SK-N-SH (cell line): ENCODE results near the gene CACNA2D1.
"Not testable (repeated sequence)": the region's sequence is repeated elsewhere in the genome, so short reads cannot be mapped to it uniquely, and the experiment has no call there.

Experiments
- EP300 ChIP-seq, 2 experiments: IDR thresholded peaks; 2 replicates each; pipeline versions ENCODE4 v1.4.0 to v1.6.1; 2012; ENCODE audit warnings: borderline replicate concordance in 1 of 2, low read depth in 1 of 2, low read length in 1 of 2
- JUND ChIP-seq: IDR thresholded peaks from 2 replicates; pipeline ENCODE4 v1.4.0; 2012
- MEF2A ChIP-seq: IDR thresholded peaks from 2 replicates; pipeline ENCODE4 v1.4.0; 2012; ENCODE audit warnings: low read depth, borderline replicate concordance
- NFIC ChIP-seq: IDR thresholded peaks from 2 replicates; pipeline ENCODE4 v1.4.0; 2012; ENCODE audit warnings: borderline replicate concordance
- NRF1 ChIP-seq: IDR thresholded peaks from 2 replicates; pipeline ENCODE4 v1.6.1; 2012; ENCODE audit warnings: low read depth, mild to moderate bottlenecking, low read length
- POLR2AphosphoS5 ChIP-seq: IDR thresholded peaks from 2 replicates; pipeline ENCODE4 v1.6.1; 2012; ENCODE audit warnings: low read depth, low read length
- RCOR1 ChIP-seq: fragments of 150-350 bp; IDR thresholded peaks from 2 replicates; pipeline ENCODE4 v1.6.1; 2017; ENCODE audit warnings: antibody characterized with exemption, low read length
- RXRA ChIP-seq: IDR thresholded peaks from 2 replicates; pipeline ENCODE4 v1.4.0; 2012; ENCODE audit warnings: low read depth, mild to moderate bottlenecking, borderline replicate concordance
- SMC3 ChIP-seq: IDR thresholded peaks from 2 replicates; pipeline ENCODE4 v1.6.1; 2012; ENCODE audit warnings: low read depth, low read length, improper control_type of control experiment
- TAF1 ChIP-seq: IDR thresholded peaks from 2 replicates; pipeline ENCODE4 v1.6.1; 2012; ENCODE audit warnings: low read depth, mild to moderate bottlenecking, low read length, moderate library complexity, borderline replicate concordance
- TEAD4 ChIP-seq: IDR thresholded peaks from 2 replicates; pipeline ENCODE4 v1.4.0; 2012; ENCODE audit warnings: mild to moderate bottlenecking, borderline replicate concordance; ENCODE audit not compliant: insufficient read depth
- YY1 ChIP-seq: IDR thresholded peaks from 2 replicates; pipeline ENCODE4 v1.4.0; 2012; ENCODE audit warnings: low read depth, mild to moderate bottlenecking
- TF ChIP-seq, protein P1 (sequence below): fragments of 200-600 bp; sonication (generic); IDR thresholded peaks from 2 replicates; pipeline ENCODE4 v1.6.1; 2017; ENCODE audit warnings: antibody characterized with exemption, mild to moderate bottlenecking, moderate library complexity
- TF ChIP-seq, protein P2 (sequence below): IDR thresholded peaks from 2 replicates; pipeline ENCODE4 v1.6.1; 2012; ENCODE audit warnings: mild to moderate bottlenecking, low read depth, low read length, moderate library complexity

DNA sequence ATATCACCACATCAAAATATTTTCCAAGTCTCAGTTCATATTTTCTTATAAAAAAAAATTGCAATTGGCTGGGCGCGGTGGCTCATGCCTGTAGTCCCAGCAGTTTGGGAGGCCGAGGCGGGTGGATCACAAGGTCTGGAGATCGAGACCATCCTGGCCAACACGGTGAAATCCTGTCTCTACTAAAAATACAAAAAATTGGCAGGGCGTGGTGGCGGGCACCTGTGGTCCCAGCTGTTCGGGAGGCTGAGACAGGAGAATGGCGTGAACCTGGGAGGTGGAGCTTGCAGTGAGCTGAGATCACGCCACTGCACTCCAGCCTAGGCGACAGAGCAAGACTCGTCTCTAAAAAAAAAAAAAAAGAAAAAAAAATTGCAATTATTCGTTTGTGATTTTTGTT lies 303.0 kb downstream of the CACNA2D1 start:
- TF ChIP-seq, protein P1, sequence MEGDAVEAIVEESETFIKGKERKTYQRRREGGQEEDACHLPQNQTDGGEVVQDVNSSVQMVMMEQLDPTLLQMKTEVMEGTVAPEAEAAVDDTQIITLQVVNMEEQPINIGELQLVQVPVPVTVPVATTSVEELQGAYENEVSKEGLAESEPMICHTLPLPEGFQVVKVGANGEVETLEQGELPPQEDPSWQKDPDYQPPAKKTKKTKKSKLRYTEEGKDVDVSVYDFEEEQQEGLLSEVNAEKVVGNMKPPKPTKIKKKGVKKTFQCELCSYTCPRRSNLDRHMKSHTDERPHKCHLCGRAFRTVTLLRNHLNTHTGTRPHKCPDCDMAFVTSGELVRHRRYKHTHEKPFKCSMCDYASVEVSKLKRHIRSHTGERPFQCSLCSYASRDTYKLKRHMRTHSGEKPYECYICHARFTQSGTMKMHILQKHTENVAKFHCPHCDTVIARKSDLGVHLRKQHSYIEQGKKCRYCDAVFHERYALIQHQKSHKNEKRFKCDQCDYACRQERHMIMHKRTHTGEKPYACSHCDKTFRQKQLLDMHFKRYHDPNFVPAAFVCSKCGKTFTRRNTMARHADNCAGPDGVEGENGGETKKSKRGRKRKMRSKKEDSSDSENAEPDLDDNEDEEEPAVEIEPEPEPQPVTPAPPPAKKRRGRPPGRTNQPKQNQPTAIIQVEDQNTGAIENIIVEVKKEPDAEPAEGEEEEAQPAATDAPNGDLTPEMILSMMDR = not testable (repeated sequence)
- not testable (repeated sequence) for TF ChIP-seq SMC3; JUND; EP300 (IDR thresholded peaks at IDR 0.05; ENCODE audit: borderline replicate concordance in 1 of 2, low read depth in 1 of 2, low read length in 1 of 2); POLR2AphosphoS5; TEAD4; NFIC; NRF1; RXRA; YY1; MEF2A; RCOR1; TAF1
- TF ChIP-seq, protein P2, sequence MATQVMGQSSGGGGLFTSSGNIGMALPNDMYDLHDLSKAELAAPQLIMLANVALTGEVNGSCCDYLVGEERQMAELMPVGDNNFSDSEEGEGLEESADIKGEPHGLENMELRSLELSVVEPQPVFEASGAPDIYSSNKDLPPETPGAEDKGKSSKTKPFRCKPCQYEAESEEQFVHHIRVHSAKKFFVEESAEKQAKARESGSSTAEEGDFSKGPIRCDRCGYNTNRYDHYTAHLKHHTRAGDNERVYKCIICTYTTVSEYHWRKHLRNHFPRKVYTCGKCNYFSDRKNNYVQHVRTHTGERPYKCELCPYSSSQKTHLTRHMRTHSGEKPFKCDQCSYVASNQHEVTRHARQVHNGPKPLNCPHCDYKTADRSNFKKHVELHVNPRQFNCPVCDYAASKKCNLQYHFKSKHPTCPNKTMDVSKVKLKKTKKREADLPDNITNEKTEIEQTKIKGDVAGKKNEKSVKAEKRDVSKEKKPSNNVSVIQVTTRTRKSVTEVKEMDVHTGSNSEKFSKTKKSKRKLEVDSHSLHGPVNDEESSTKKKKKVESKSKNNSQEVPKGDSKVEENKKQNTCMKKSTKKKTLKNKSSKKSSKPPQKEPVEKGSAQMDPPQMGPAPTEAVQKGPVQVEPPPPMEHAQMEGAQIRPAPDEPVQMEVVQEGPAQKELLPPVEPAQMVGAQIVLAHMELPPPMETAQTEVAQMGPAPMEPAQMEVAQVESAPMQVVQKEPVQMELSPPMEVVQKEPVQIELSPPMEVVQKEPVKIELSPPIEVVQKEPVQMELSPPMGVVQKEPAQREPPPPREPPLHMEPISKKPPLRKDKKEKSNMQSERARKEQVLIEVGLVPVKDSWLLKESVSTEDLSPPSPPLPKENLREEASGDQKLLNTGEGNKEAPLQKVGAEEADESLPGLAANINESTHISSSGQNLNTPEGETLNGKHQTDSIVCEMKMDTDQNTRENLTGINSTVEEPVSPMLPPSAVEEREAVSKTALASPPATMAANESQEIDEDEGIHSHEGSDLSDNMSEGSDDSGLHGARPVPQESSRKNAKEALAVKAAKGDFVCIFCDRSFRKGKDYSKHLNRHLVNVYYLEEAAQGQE = not testable (repeated sequence)
